Activated CD4-positive, alpha-beta T cell treated with anti-CD3 and anti-CD28 coated beads, Interleukin-2, amount 50 U/mL, for 16 hours (primary cell): ENCODE data around the gene MAP1A.

ENCODE experiments used
- DNase-seq: peaks from one replicate; pipeline ENCODE4 v3.0.0-alpha.2; 2020

Gene MAP1A

GRCh38 chr15:43511012-43511885 is 6.2 kb upstream of the MAP1A start:
- no peak for DNase-seq

DNA sequence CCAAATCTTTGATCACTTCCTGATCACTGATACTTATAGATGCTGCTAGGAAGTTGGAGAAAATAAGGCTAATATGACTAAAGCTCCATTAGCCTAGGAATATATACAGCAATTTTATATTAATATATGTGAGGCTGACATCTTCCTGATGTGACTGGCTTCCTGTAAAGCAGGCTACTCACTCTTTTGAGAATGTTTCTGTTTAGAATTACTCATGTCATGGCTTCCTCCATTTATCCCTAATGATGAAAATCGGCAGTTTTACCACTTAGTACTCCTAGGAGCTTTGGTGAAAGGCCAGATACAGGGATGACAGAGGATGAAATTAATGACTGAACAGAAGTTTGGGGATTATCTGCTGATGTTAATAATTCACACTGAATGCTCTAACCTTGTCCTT is 3.9 kb upstream of the MAP1A start:
- no peak for DNase-seq

- peak; percentile 35 for DNase-seq
Observed at GRCh38 chr15:43514241-43515057, 3.0 kb upstream of the MAP1A start.

- DNase-seq = no peak
Observed at GRCh38 chr15:43515741-43516140, 1.7 kb upstream of the MAP1A start.

DNA sequence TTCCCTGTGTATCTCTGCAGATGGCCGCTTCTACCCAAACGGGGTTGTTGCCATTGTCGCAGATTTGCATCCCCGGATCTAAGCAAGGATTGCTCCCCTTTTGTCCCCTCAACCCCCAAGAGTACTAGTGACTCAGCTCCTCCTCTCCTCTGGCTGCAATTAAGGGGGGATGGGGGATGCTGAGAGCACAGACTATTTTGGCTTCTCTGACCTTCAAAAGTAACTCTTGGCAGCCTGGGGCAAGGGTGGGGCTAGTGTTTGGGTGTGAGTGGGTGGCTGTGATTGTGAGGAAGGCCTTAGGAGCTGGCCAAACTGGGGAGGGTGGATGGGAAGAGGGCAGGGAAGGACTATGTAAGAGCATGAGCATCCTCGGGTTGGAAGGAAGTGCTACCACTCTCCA is 1.2 kb upstream of the MAP1A start:
- no peak for DNase-seq

DNA sequence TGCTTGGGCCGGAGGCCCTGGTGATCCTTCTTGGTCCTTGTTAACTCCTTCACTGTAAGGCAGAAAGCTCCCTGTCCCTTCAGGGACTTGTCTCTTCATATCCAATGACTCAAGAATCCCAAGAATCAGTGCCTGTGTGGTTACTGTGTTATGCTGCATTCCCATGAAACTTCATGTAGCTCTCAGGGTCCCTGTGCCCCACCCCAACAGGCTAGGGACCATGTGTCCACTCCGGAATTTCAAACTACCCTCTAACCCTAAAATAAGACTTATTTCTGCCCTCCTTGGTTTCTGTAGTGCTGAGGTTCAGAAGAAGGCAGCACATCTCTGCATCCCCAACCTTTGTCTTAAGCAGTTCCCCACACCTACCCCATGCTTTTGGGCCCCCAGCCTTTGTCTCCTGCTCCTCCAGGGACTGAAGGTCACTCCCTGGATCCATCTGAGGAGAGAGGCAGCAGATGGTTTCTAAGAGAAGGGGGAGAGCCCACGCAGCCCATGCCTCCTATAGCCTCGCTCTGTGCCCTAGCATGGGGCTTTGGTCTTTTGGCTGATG is 531 bp upstream of the MAP1A start:
- DNase-seq = no peak

- DNase-seq = no peak
Observed at GRCh38 chr15:43518197-43518761, 871 bp downstream of the MAP1A start.

DNA sequence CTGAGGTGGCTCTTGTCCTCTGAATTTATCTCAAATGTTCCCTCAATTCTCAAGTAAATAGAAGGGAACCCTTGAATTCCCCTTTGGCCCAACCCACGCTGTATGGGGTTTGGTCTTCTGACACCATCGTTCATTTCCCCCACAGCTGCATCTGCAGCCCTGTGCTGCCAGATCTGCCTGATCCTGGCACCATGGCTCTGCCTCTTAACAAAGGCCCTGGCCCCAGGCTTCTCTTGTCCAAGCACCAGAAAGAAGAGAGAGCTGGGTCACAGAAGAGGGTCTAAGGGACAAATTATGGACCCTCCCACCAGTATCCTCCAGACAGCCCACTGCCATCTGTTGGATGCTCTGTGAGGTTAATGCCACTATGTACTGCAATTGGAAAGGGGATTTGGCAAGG is 1.8 kb downstream of the MAP1A start:
- DNase-seq = no peak

- no peak for DNase-seq
Observed at GRCh38 chr15:43520138-43520537, 2.7 kb downstream of the MAP1A start.

DNA sequence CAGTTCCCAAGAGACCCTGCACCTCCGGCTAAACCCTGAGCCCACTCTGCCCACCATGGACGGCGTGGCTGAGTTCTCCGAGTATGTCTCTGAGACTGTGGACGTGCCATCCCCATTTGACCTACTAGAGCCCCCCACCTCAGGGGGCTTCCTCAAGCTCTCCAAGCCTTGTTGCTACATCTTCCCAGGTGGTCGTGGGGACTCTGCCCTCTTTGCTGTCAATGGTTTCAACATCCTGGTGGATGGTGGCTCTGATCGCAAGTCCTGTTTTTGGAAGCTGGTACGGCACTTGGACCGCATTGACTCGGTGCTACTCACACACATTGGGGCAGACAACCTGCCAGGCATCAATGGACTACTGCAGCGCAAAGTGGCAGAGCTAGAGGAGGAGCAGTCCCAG is 4.0 kb downstream of the MAP1A start:
- no peak for DNase-seq

DNA sequence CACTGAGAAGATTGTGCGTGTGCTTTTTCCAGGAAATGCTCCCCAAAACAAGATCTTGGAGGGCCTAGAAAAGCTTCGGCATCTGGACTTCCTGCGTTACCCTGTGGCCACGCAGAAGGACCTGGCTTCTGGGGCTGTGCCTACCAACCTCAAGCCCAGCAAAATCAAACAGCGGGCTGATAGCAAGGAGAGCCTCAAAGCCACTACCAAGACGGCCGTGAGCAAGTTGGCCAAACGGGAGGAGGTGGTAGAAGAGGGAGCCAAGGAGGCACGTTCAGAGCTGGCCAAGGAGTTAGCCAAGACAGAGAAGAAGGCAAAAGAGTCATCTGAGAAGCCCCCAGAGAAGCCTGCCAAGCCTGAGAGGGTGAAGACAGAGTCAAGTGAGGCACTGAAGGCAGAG is 4.8 kb downstream of the MAP1A start:
- DNase-seq = no peak

- DNase-seq = no peak
Observed at GRCh38 chr15:43523646-43524045, 6.2 kb downstream of the MAP1A start.

GRCh38 chr15:43524254-43524845 is 6.9 kb downstream of the MAP1A start:
- no peak for DNase-seq

DNA sequence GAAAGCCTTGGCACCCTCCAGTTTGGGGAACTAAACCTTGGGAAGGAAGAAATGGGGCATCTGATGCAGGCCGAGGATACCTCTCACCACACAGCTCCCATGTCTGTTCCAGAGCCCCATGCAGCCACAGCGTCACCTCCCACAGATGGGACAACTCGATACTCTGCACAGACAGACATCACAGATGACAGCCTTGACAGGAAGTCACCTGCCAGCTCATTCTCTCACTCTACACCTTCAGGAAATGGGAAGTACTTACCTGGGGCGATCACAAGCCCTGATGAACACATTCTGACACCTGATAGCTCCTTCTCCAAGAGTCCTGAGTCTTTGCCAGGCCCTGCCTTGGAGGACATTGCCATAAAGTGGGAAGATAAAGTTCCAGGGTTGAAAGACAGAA is 7.7 kb downstream of the MAP1A start:
- no peak for DNase-seq

GRCh38 chr15:43526261-43526930 is 9.0 kb downstream of the MAP1A start:
- no peak for DNase-seq

DNA sequence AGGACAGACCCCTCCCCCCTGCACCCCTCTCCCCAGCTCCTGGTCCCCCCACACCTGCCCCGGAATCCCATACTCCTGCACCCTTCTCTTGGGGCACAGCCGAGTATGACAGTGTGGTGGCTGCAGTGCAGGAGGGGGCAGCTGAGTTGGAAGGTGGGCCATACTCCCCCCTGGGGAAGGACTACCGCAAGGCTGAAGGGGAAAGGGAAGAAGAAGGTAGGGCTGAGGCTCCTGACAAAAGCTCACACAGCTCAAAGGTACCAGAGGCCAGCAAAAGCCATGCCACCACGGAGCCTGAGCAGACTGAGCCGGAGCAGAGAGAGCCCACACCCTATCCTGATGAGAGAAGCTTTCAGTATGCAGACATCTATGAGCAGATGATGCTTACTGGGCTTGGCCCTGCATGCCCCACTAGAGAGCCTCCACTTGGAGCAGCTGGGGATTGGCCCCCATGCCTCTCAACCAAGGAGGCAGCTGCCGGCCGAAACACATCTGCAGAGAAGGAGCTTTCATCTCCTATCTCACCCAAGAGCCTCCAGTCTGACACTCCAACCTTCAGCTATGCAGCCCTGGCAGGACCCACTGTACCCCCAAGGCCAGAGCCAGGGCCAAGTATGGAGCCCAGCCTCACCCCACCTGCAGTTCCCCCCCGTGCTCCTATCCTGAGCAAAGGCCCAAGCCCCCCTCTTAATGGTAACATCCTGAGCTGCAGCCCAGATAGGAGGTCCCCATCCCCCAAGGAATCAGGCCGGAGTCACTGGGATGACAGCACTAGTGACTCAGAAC is 9.8 kb downstream of the MAP1A start:
- DNase-seq = no peak

DNA sequence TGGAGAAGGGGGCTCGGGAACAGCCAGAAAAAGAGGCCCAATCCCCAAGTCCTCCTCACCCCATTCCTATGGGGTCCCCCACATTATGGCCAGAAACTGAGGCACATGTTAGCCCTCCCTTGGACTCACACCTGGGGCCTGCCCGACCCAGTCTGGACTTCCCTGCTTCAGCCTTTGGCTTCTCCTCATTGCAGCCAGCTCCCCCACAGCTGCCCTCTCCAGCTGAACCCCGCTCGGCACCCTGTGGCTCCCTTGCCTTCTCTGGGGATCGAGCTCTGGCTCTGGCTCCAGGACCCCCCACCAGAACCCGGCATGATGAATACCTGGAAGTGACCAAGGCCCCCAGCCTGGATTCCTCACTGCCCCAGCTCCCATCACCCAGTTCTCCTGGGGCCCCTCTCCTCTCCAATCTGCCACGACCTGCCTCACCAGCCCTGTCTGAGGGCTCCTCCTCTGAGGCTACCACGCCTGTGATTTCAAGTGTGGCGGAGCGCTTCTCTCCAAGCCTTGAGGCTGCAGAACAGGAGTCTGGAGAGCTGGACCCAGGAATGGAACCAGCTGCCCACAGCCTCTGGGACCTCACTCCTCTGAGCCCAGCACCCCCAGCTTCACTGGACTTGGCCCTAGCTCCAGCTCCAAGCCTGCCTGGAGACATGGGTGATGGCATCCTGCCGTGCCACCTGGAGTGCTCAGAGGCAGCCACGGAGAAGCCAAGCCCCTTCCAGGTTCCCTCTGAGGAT is 10.6 kb downstream of the MAP1A start:
- no peak for DNase-seq

DNA sequence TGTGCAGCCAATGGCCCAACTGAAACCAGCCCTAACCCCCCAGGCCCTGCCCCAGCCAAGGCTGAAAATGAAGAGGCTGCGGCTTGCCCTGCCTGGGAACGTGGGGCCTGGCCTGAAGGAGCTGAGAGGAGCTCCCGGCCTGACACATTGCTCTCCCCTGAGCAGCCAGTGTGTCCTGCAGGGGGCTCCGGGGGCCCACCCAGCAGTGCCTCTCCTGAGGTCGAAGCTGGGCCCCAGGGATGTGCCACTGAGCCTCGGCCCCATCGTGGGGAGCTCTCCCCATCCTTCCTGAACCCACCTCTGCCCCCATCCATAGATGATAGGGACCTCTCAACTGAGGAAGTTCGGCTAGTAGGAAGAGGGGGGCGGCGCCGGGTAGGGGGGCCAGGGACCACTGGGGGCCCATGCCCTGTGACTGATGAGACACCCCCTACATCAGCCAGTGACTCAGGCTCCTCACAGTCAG is 11.2 kb downstream of the MAP1A start:
- DNase-seq = no peak

GRCh38 chr15:43529141-43529540 is 11.7 kb downstream of the MAP1A start:
- no peak for DNase-seq

- DNase-seq = no peak
Observed at GRCh38 chr15:43529587-43530345, 12.4 kb downstream of the MAP1A start.
